ENCODE measurements around the gene GPR146.

- TF ChIP-seq CTCF (IDR thresholded peaks at IDR 0.05 in 8 of 11, conservative IDR thresholded peaks at IDR 0.05 in 3 of 11) = no peak
- TF ChIP-seq POLR2AphosphoS5 (IDR thresholded peaks at IDR 0.05) = no peak
- no peak for TF ChIP-seq POLR2A (IDR thresholded peaks at IDR 0.05)
Measured at GRCh38 chr7:1092806-1093501, 48.6 kb downstream of the GPR146 start.
